Pons (tissue), 1 donor: Measurements from ENCODE around the gene COX19.
A peak's percentile ranks its signal among the peaks of the same experiment; 100 is the strongest.
"Not testable (repeated sequence)": the region's sequence is repeated elsewhere in the genome, so short reads cannot be mapped to it uniquely, and the experiment has no call there.

Source experiments
- DNase-seq: peaks from one replicate; pipeline ENCODE4 v3.0.0-alpha.2; 2016; ENCODE audit warnings: low spot score

COX19 gene

GRCh38 chr7:1010226-1010625, 34.9 kb upstream of the COX19 start:
- DNase-seq: no peak

- DNase-seq: no peak
Measured at GRCh38 chr7:1009747-1010146, 34.4 kb upstream of the COX19 start.

- DNase-seq: no peak
Measured at GRCh38 chr7:1008733-1009363, 33.5 kb upstream of the COX19 start.

DNA sequence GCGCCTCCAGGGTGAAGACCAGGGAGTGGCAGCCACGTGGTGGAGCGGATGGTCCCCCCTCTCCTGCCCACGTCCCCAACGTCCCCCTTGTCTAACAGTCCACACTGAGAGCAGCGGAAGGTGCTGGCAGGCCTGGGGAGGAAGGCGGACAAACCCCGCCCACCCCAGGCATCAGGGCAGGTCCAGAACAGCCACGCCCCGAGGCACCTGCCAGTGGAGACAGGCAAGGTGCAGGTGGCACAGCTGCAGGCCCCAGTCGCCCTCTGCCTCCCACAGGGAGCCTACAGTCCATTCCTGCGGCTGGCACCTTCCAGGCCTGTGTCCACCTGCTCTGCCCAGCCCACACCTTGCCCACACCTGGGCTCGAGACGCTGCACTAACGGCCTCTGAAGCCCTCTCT, 32.6 kb upstream of the COX19 start:
- DNase-seq: no peak

DNA sequence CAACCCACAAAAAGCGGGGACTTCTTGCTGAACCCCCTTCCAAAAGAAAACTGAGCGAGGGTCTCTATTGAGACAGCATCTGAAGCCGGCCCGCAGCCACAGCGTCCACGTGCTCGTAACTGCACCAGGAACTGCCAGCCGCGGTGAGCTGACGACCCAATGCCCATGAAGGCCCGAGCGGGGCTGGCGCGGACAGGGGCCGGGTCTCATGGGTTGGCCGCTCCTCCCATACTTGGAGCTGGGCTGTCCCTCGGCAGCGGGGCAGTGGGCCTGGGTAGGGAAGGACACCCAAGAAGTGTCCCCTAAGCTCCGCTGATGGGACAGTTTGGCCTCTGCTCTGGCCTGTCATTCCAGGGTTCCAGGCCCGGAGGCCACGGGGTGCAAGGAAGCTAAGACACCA, 30.0 kb upstream of the COX19 start:
- DNase-seq: no peak

DNA sequence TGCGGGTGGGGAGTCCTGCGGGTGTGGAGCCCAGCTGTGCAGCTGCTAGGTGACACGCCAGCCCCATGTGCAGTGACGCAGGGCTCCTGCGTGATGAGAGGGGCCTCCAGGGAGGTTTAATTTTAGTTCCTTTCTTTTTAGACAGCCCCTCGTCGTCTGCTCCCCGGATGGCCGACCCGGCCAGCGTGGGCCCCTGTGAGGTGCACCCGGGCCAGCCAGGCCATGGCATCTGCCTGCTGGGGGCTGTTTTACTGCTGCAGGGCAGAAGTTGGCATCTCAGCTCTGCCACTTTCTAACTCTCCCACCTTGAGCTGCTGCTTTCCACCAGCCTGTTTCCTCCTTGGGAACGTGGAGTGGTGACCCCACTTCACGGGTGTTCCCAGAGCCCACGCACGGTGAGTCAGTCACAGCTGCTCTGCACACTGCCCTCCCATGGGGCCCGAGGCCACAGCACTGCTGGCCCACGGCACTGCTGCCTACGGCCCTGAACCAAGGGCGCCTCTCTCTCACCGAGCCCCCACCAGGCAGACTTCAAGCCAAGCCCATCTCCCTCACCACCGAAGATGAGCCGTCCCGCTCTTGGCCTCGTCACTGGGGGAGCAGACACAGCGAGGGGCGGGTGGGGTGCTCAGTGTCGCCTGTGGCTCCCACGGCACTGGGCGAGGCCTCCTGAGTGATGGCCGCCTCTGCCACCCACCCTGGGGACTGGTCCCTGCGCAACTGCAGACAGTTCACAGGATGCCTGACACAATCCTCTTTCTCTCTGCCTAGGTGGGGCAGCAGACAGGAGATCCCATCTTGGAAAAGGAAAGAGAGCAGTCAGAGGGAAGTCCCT, 28.9 kb upstream of the COX19 start:
- no peak for DNase-seq

- DNase-seq: not testable (repeated sequence)
Measured at GRCh38 chr7:1002445-1002844, 27.1 kb upstream of the COX19 start.

GRCh38 chr7:1002026-1002425, 26.7 kb upstream of the COX19 start:
- not testable (repeated sequence) for DNase-seq

DNA sequence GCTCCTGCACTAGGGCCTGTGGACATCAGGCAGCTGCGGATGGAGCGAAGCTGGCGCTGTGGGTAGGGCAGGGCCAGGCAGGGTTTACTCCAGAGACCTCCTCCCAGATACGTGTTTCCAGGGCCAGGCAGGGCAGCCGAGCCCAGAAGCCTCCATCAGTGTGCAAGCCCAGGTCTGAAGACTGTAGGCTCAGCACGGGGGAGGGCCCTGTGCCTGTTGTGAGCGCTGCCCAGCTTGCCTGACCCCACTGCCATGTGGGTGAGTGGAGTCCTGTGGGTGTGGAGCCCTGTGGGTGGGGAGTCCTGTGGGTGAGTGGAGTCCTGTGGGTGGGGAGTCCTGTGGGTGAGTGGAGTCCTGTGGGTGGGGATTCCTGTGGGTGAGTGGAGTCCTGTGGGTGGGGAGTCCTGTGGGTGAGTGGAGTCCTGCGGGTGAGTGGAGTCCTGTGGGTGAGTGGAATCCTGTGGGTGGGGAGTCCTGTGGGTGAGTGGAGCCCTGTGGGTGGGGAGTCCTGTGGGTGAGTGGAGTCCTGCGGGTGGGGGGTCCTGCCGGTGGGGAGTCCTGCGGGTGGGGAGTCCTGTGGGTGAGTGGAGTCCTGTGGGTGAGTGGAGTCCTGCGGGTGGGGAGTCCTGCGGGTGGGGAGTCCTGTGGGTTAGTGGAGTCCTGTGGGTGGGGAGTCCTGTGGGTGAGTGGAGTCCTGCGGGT, 25.9 kb upstream of the COX19 start:
- not testable (repeated sequence) for DNase-seq

DNA sequence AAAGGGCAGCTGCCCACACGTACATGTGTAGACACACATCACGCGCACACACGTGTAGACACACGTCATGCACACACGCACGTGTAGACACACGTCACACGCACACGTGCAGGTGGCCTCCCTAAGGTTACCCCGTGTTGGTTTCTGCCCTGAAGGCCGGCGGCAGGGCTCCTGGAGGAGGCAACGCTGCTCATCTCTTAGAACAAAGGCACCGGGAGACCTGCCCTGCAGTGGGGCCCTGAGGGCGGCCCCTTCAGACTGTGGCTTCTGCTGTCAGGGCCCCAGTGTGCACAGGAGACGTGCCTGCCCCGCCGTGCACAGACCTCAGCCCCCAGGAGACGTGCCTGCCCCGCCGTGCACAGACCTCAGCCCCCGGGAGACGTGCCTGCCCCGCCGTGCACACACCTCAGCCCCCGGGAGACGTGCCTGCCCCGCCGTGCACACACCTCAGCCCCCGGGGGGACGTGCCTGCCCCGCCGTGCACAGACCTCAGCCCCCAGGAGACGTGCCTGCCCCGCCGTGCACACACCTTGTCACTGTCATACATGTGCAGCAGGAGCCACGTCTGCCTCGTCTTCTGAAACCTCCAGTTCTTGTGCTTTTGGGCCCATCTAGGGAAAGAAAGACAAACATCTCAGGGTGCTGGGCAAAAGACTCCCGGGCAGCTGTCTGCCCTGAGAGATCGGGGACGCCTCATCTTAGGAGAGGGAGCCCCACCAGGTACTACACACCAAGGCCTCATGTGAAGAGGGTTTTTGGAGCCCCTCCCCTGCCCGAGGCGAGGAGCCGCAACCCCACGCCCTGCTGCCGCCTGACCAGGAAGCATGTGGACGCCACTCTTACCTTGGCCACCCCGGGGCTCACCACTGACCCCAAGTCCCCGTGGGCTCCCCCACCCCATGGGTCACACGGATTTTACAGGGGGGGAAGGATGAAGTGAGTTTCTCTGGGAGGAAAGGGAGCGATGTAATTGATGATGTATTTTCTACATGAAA, 24.9 kb upstream of the COX19 start:
- DNase-seq: no peak

DNA sequence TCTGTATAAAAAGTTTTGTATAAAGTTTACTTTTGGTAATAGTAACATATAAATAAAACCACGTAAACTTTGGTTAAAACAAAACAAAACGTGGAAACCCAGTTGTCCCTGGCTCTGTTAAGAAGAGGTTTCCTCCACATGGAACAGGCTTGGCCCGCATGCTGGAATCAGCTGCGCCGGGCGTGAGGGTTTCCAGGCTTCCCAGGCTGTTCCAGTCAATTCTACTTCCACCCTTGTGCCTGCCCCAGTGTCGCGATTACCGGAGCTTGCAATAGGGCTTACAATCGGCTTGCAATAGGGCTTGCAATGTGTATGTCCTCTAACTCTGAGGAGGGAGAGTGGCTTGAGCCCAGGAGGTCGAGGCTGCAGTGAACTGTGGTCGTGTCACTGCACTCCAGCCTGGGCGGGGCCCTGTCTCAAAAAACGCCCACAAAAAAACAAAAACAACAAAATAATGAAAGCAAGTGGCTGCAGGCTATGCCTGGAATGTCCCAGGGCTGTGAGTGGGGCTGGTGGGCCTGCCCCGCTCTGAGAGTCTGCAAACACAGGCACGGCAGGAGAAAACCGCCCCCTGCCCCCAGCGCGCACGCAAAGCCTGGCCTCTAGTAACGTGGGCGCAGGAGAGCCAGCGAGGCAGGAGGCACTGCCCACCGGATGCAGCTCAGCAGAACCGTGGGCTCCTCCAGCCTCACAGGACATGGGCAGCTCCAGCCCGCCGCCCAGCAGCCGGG, 24.0 kb upstream of the COX19 start:
- DNase-seq: no peak

GRCh38 chr7:997404-998395, 22.4 kb upstream of the COX19 start:
- DNase-seq: no peak

DNA sequence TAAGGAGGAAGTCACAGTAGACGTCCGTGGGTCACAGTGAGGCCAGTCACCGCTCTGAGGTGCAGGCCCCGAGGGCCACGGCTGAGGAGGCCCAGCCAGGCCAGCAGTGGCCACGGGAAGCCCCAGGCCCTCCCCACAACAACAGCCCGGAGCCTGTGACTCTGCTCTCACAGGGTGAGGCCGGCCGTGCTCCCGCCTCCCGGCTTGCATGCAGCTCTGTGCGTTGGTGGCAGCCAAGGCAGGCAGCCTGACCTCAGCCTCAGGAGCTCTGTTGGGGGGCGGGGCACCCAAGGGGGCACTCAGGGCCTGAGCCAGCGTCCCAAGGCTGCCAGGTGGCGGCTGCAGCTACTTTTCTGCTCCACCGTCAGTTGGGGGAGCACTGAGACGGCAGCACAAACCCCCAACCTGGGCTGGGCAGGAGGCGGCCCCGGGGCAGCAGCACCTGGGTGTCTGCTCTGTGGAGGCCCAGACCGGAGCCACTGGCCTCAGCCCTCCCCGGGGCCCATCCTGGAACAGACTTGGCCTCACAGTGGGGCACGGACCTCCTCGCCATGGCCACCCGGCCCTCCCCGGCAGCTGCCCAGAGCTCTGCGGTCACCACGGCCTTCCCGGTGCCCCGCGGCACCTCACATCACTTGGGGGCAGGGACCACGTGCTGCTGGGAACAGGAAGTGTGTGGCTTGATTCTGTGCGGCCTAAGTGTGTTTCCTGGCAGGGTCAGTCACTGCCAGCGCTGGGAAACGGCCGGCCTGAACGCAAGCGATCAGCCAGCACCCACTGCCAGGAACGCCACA, 20.9 kb upstream of the COX19 start:
- DNase-seq: no peak

- no peak for DNase-seq
Measured at GRCh38 chr7:995571-995970, 20.2 kb upstream of the COX19 start.

- no peak for DNase-seq
Measured at GRCh38 chr7:994592-995308, 19.4 kb upstream of the COX19 start.

GRCh38 chr7:992709-993607, 17.6 kb upstream of the COX19 start:
- DNase-seq: peak; percentile 97
